ENCODE data around the gene ZC3H10. TPM values are rescaled to one million over a fixed set of nuclear protein-coding genes. Genes with fewer than 3 reads are reported as not detected.

ZC3H10 gene
- total RNA-seq, 4 donors from 2014 or later: 3.1 to 9.1 (median 3.7) TPM

DNA sequence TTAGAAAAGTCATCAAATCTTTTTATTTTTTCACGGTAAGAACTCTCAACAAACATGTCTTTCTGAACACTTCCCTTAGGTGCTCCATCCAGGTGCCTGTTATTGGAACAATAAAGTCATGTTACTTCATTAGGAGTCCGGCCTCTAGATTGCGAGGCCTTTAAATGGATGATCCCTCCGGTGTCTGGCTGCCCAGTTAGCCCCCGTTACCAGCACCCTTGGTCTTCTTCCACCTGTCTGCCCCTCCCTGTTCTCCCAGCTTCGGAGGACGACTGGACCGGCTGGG, 14.3 kb upstream of the ZC3H10 start:
- Histone ChIP-seq H3K4me3 (peak overlapping the region; percentile 77 to 98 (median 84)), H3K4me1 (peaks cover 20 to 26% of the 10 kb centered on the region in 2 donors), H3K9me3 (no peaks in the 10 kb centered on the region), H3K27ac (peak overlapping the region; percentile 85 to 93 (median 92)), H3K27me3 (no peaks in the 10 kb centered on the region), H3K36me3 (peaks cover 2 to 22% of the 10 kb centered on the region in 2 donors)
- peak; percentile 12 to 20 for ATAC-seq
- in situ Hi-C loops (cut with MboI; ENCODE audit: low sequenced_read_pairs in 4 of 4) (loop anchor here in 2 of 4 donors (10.0 kb wide), 1 partner anchor 59 kb away; the partner anchor contains the start of gene RPS26 (in 2 of the 2)), intact Hi-C loops (cut with DNase I; ENCODE audit: low total_unique reads) (loop anchor here (1.0 to 10.0 kb wide), 5 partner anchors 13 to 289 kb away; partner anchors contain the start of genes ORMDL2, RPL41, SARNP and SUOX)
- TF ChIP-seq, protein P1, sequence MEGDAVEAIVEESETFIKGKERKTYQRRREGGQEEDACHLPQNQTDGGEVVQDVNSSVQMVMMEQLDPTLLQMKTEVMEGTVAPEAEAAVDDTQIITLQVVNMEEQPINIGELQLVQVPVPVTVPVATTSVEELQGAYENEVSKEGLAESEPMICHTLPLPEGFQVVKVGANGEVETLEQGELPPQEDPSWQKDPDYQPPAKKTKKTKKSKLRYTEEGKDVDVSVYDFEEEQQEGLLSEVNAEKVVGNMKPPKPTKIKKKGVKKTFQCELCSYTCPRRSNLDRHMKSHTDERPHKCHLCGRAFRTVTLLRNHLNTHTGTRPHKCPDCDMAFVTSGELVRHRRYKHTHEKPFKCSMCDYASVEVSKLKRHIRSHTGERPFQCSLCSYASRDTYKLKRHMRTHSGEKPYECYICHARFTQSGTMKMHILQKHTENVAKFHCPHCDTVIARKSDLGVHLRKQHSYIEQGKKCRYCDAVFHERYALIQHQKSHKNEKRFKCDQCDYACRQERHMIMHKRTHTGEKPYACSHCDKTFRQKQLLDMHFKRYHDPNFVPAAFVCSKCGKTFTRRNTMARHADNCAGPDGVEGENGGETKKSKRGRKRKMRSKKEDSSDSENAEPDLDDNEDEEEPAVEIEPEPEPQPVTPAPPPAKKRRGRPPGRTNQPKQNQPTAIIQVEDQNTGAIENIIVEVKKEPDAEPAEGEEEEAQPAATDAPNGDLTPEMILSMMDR (IDR thresholded peaks at IDR 0.05 in 4 of 5, conservative IDR thresholded peaks at IDR 0.05 in 1 of 5): no peak
- TF ChIP-seq POLR2A (IDR thresholded peaks at IDR 0.05): no peak
- DNase-seq: no peak

DNA sequence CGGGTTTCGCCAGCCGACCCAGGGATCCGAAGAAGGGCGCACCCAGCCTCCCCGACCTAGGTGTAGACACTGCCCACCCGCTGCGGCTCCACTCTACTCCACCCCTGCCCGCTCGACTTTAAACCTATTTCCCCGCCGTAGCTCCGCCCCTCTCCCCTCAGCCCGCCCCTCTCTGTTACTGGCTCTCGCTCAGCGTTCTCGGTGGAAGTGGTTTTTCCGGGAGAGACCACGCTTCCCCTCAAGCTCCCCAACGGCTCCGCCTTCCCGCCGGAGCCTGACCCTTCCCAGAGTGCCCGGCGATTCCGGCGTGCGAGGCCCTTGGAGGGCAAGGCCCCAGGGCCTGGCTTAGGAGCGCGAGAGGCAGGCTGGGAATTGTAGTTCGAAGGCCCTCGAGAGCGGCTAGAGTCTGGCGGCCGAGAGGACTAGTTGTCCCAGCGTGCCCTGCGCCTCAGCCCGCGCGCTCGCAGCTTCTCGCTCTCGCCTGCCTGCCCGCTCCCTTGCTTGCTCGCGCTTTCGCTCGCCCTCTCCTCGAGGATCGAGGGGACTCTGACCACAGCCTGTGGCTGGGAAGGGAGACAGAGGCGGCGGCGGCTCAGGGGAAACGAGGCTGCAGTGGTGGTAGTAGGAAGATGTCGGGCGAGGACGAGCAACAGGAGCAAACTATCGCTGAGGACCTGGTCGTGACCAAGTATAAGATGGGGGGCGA, 13.8 kb upstream of the ZC3H10 start, which contains the start of gene PA2G4:
Gene PA2G4, plus strand, starts transcription at position 451 of the 706 bp plus-strand sequence. Its CDS starts 179 bp downstream, at position 630.
- H3K4me3 ChIP-seq: peak within 1 kb of the TSS; percentile 77 to 98 (median 84)
- H3K27me3 ChIP-seq: no peaks in the 10 kb centered on the region
- peaks cover 20 to 26% of the 10 kb centered on the region in 2 donors for H3K4me1 ChIP-seq
- ATAC-seq (peak; percentile 95 to 96), DNase-seq (peak; percentile 98)
- peak within 1 kb of the TSS; percentile 85 to 93 (median 92) for H3K27ac ChIP-seq
- intact Hi-C loops (cut with DNase I; ENCODE audit: low total_unique reads) (loop anchor here (1.0 to 10.0 kb wide), 5 partner anchors 12 to 289 kb away; partner anchors contain the start of genes ORMDL2, RPL41, SARNP and SUOX), in situ Hi-C loops (cut with MboI; ENCODE audit: low sequenced_read_pairs in 4 of 4) (loop anchor here in 2 of 4 donors (10.0 kb wide), 1 partner anchor 59 kb away; the partner anchor contains the start of gene RPS26 (in 2 of the 2))
- peaks cover 2 to 27% of the 10 kb centered on the region in 2 donors for H3K36me3 ChIP-seq
- H3K9me3 ChIP-seq: no peaks in the 10 kb centered on the region
- peak; percentile 85 to 96 for TF ChIP-seq POLR2A (IDR thresholded peaks at IDR 0.05)
- TF ChIP-seq, protein P1 (IDR thresholded peaks at IDR 0.05 in 4 of 5, conservative IDR thresholded peaks at IDR 0.05 in 1 of 5): no peak

DNA sequence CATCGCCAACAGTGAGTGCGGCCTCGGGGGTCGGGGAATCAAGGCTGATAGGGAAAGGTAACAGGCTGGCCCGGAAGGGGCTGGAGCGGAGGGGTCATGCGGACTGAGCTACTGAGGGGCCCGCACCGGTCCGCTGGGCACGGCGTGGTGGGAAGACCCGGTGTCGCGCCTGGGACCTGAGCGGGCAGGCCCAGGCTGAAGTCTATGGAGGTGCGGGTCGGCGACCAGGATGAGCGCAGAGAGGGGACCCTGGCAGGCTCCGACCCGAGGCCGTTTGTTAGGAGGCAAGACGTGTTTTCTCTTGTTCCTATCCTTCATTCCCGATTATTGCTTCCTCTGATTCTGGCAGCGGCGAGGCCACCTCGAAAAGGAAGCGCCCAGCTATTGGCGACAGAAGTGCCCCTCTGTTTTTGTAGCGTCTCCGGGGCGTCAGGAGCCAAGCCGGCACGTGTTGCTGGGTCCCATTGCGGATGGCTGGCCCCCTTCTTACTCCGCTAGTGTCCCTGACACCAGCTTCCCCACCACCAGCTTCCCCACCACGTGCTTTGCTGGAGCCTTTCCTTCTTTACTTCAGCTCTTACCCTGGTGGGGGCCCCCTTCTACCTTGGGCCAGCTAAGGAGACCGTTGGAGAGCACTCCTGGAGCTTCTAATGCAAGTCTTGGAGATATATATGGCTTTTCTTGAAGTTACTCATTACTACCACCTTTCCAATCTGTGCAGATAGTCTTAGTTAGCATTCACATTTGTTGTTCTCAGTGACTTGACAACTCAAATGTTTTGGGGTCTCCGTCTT, 13.1 kb upstream of the ZC3H10 start:
- ATAC-seq: peak; percentile 32 to 37
- H3K27ac ChIP-seq: peak overlapping the region; percentile 85 to 93 (median 92)
- H3K27me3 ChIP-seq: no peaks in the 10 kb centered on the region
- TF ChIP-seq, protein P1 (IDR thresholded peaks at IDR 0.05 in 4 of 5, conservative IDR thresholded peaks at IDR 0.05 in 1 of 5): no peak
- no peak for TF ChIP-seq POLR2A (IDR thresholded peaks at IDR 0.05)
- in situ Hi-C loops (cut with MboI; ENCODE audit: low sequenced_read_pairs in 4 of 4) (loop anchor here in 2 of 4 donors (10.0 kb wide), 1 partner anchor 60 kb away; the partner anchor contains the start of gene RPS26 (in 2 of the 2)), intact Hi-C loops (cut with DNase I; ENCODE audit: low total_unique reads) (loop anchor here (1.0 to 10.0 kb wide), 5 partner anchors 11 to 290 kb away; partner anchors contain the start of genes ORMDL2, RPL41, SARNP and SUOX)
- peaks cover 20 to 26% of the 10 kb centered on the region in 2 donors for H3K4me1 ChIP-seq
- peaks cover 2 to 35% of the 10 kb centered on the region in 2 donors for H3K36me3 ChIP-seq
- no peak for DNase-seq
- peak overlapping the region; percentile 77 to 98 (median 84) for H3K4me3 ChIP-seq
- H3K9me3 ChIP-seq: no peaks in the 10 kb centered on the region

DNA sequence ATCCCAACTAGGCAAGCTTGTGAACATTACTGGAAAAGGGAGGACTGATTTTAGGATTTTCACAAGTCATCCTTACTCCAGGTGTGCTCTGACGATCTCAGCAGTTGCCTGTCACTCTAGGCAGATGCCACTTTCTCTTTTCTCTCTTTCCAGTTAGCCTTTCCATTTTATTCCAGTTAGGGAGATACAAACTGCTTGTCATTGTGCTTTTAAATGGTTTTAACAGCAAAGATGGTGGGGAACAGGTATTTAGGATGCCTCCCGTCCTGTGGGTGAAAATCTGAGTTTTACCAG, 12.5 kb upstream of the ZC3H10 start:
- Histone ChIP-seq H3K4me1 (peaks cover 20 to 26% of the 10 kb centered on the region in 2 donors), H3K9me3 (no peaks in the 10 kb centered on the region), H3K4me3 (peak overlapping the region; percentile 77 to 98 (median 84)), H3K27me3 (no peaks in the 10 kb centered on the region), H3K36me3 (peaks cover 2 to 40% of the 10 kb centered on the region in 2 donors), H3K27ac (peak overlapping the region; percentile 85 to 93 (median 92))
- intact Hi-C loops (cut with DNase I; ENCODE audit: low total_unique reads) (loop anchor here (2.0 to 10.0 kb wide), 3 partner anchors 27 to 291 kb away; partner anchors contain the start of genes ORMDL2 and SARNP), in situ Hi-C loops (cut with MboI; ENCODE audit: low sequenced_read_pairs in 4 of 4) (loop anchor here in 2 of 4 donors (10.0 kb wide), 1 partner anchor 61 kb away; the partner anchor contains the start of gene RPS26 (in 2 of the 2))
- TF ChIP-seq, protein P1 (IDR thresholded peaks at IDR 0.05 in 4 of 5, conservative IDR thresholded peaks at IDR 0.05 in 1 of 5): no peak
- TF ChIP-seq POLR2A (IDR thresholded peaks at IDR 0.05): no peak
- ATAC-seq (no peak), DNase-seq (no peak)
